Measurements from ENCODE around the gene GARIN5A.
A peak's percentile ranks its signal among the peaks of the same experiment; 100 is the strongest.
"Not testable (repeated sequence)": the region's sequence is repeated elsewhere in the genome, so short reads cannot be mapped to it uniquely, and the experiment has no call there.

GARIN5A gene

GRCh38 chr19:50482271-50482855 lies 5.7 kb upstream of the GARIN5A start:
- peaks cover 3% of the 10 kb centered on the region for H3K4me1 ChIP-seq (ENCODE audit: control insufficient read depth, insufficient read depth, low read length)
- no peak for DNase-seq (ENCODE audit: low read depth)
- H3K36me3 ChIP-seq (ENCODE audit: control insufficient read depth, insufficient read depth, low read length, severe bottlenecking): peaks cover 31% of the 10 kb centered on the region
- H3K4me3 ChIP-seq (ENCODE audit: low read length): no peak overlapping the region
- no peak overlapping the region for H3K9ac ChIP-seq (ENCODE audit: low read length)
- peaks cover 5% of the 10 kb centered on the region for H3K27me3 ChIP-seq (replicated peaks; ENCODE audit: control insufficient read depth, insufficient read depth, low read length)
- peaks cover 5% of the 10 kb centered on the region for H3K9me3 ChIP-seq (ENCODE audit: control insufficient read depth, low read length)

GRCh38 chr19:50481351-50482149 lies 4.9 kb upstream of the GARIN5A start:
- no peak overlapping the region for H3K4me3 ChIP-seq (ENCODE audit: low read length)
- H3K27me3 ChIP-seq (replicated peaks; ENCODE audit: control insufficient read depth, insufficient read depth, low read length): no peaks in the 10 kb centered on the region
- H3K9me3 ChIP-seq (ENCODE audit: control insufficient read depth, low read length): peaks cover 2% of the 10 kb centered on the region
- H3K36me3 ChIP-seq (ENCODE audit: control insufficient read depth, insufficient read depth, low read length, severe bottlenecking): peaks cover 31% of the 10 kb centered on the region
- H3K9ac ChIP-seq (ENCODE audit: low read length): no peak overlapping the region
- peaks cover 9% of the 10 kb centered on the region for H3K4me1 ChIP-seq (ENCODE audit: control insufficient read depth, insufficient read depth, low read length)
- DNase-seq (ENCODE audit: low read depth): no peak

- Histone ChIP-seq H3K9ac (ENCODE audit: low read length) (no peak overlapping the region), H3K9me3 (ENCODE audit: control insufficient read depth, low read length) (no peaks in the 10 kb centered on the region), H3K4me3 (ENCODE audit: low read length) (no peak overlapping the region), H3K27me3 (replicated peaks; ENCODE audit: control insufficient read depth, insufficient read depth, low read length) (no peaks in the 10 kb centered on the region), H3K36me3 (ENCODE audit: control insufficient read depth, insufficient read depth, low read length, severe bottlenecking) (peaks cover 31% of the 10 kb centered on the region), H3K4me1 (ENCODE audit: control insufficient read depth, insufficient read depth, low read length) (peaks cover 9% of the 10 kb centered on the region)
- DNase-seq (ENCODE audit: low read depth): no peak
These were observed 3.8 kb upstream of the GARIN5A start for GRCh38 chr19:50480281-50481111.

GRCh38 chr19:50479761-50480251 lies 3.2 kb upstream of the GARIN5A start:
- no peaks in the 10 kb centered on the region for H3K27me3 ChIP-seq (replicated peaks; ENCODE audit: control insufficient read depth, insufficient read depth, low read length)
- H3K36me3 ChIP-seq (ENCODE audit: control insufficient read depth, insufficient read depth, low read length, severe bottlenecking): peaks cover 31% of the 10 kb centered on the region
- H3K9ac ChIP-seq (ENCODE audit: low read length): no peak overlapping the region
- no peak overlapping the region for H3K4me3 ChIP-seq (ENCODE audit: low read length)
- peaks cover 9% of the 10 kb centered on the region for H3K4me1 ChIP-seq (ENCODE audit: control insufficient read depth, insufficient read depth, low read length)
- H3K9me3 ChIP-seq (ENCODE audit: control insufficient read depth, low read length): no peaks in the 10 kb centered on the region
- no peak for DNase-seq (ENCODE audit: low read depth)

GRCh38 chr19:50478901-50479715 lies 2.5 kb upstream of the GARIN5A start:
- Histone ChIP-seq H3K4me1 (ENCODE audit: control insufficient read depth, insufficient read depth, low read length) (peaks cover 9% of the 10 kb centered on the region), H3K36me3 (ENCODE audit: control insufficient read depth, insufficient read depth, low read length, severe bottlenecking) (peaks cover 31% of the 10 kb centered on the region), H3K9me3 (ENCODE audit: control insufficient read depth, low read length) (no peaks in the 10 kb centered on the region), H3K27me3 (replicated peaks; ENCODE audit: control insufficient read depth, insufficient read depth, low read length) (no peaks in the 10 kb centered on the region), H3K9ac (ENCODE audit: low read length) (no peak overlapping the region), H3K4me3 (ENCODE audit: low read length) (no peak overlapping the region)
- peak; percentile 53 for DNase-seq (ENCODE audit: low read depth)

- no peak for DNase-seq (ENCODE audit: low read depth)
- Histone ChIP-seq H3K4me3 (ENCODE audit: low read length) (peak overlapping the region; percentile 99), H3K4me1 (ENCODE audit: control insufficient read depth, insufficient read depth, low read length) (peaks cover 9% of the 10 kb centered on the region), H3K9me3 (ENCODE audit: control insufficient read depth, low read length) (no peaks in the 10 kb centered on the region), H3K27me3 (replicated peaks; ENCODE audit: control insufficient read depth, insufficient read depth, low read length) (no peaks in the 10 kb centered on the region), H3K36me3 (ENCODE audit: control insufficient read depth, insufficient read depth, low read length, severe bottlenecking) (peaks cover 24% of the 10 kb centered on the region), H3K9ac (ENCODE audit: low read length) (no peak overlapping the region)
These were observed 1.3 kb upstream of the GARIN5A start for GRCh38 chr19:50477751-50478515.

- DNase-seq (ENCODE audit: low read depth): no peak
- Histone ChIP-seq H3K9ac (ENCODE audit: low read length) (peak overlapping the region; percentile 94), H3K36me3 (ENCODE audit: control insufficient read depth, insufficient read depth, low read length, severe bottlenecking) (peaks cover 22% of the 10 kb centered on the region), H3K9me3 (ENCODE audit: control insufficient read depth, low read length) (no peaks in the 10 kb centered on the region), H3K4me1 (ENCODE audit: control insufficient read depth, insufficient read depth, low read length) (peaks cover 9% of the 10 kb centered on the region), H3K27me3 (replicated peaks; ENCODE audit: control insufficient read depth, insufficient read depth, low read length) (no peaks in the 10 kb centered on the region), H3K4me3 (ENCODE audit: low read length) (peak overlapping the region; percentile 99)
These were observed 225 bp upstream of the GARIN5A start for GRCh38 chr19:50476907-50477238.

- Histone ChIP-seq H3K9me3 (ENCODE audit: control insufficient read depth, low read length) (no peaks in the 10 kb centered on the region), H3K9ac (ENCODE audit: low read length) (no peak overlapping the region), H3K36me3 (ENCODE audit: control insufficient read depth, insufficient read depth, low read length, severe bottlenecking) (peaks cover 14% of the 10 kb centered on the region), H3K4me1 (ENCODE audit: control insufficient read depth, insufficient read depth, low read length) (peaks cover 9% of the 10 kb centered on the region), H3K4me3 (ENCODE audit: low read length) (peak overlapping the region; percentile 99), H3K27me3 (replicated peaks; ENCODE audit: control insufficient read depth, insufficient read depth, low read length) (no peaks in the 10 kb centered on the region)
- DNase-seq (ENCODE audit: low read depth): no peak
These were observed 868 bp downstream of the GARIN5A start for GRCh38 chr19:50475736-50476223.

- H3K9ac ChIP-seq (ENCODE audit: low read length): no peak overlapping the region
- no peaks in the 10 kb centered on the region for H3K27me3 ChIP-seq (replicated peaks; ENCODE audit: control insufficient read depth, insufficient read depth, low read length)
- H3K4me1 ChIP-seq (ENCODE audit: control insufficient read depth, insufficient read depth, low read length): peaks cover 9% of the 10 kb centered on the region
- no peaks in the 10 kb centered on the region for H3K9me3 ChIP-seq (ENCODE audit: control insufficient read depth, low read length)
- no peak overlapping the region for H3K4me3 ChIP-seq (ENCODE audit: low read length)
- DNase-seq (ENCODE audit: low read depth): no peak
- H3K36me3 ChIP-seq (ENCODE audit: control insufficient read depth, insufficient read depth, low read length, severe bottlenecking): peaks cover 8% of the 10 kb centered on the region
These were observed 1.5 kb downstream of the GARIN5A start for GRCh38 chr19:50475101-50475568.

GRCh38 chr19:50473336-50473735 lies 3.3 kb downstream of the GARIN5A start:
- not testable (repeated sequence) for H3K27me3 ChIP-seq (replicated peaks; ENCODE audit: control insufficient read depth, insufficient read depth, low read length); H3K9me3 ChIP-seq (ENCODE audit: control insufficient read depth, low read length); H3K9ac ChIP-seq (ENCODE audit: low read length); H3K4me1 ChIP-seq (ENCODE audit: control insufficient read depth, insufficient read depth, low read length); H3K4me3 ChIP-seq (ENCODE audit: low read length); DNase-seq (ENCODE audit: low read depth); H3K36me3 ChIP-seq (ENCODE audit: control insufficient read depth, insufficient read depth, low read length, severe bottlenecking)
